Measurements from ENCODE around the gene GRID2. TPM values are rescaled to one million over a fixed set of nuclear protein-coding genes. Genes with fewer than 3 reads are reported as not detected.

GRID2 gene
- total RNA-seq, 6 experiments from 2014 or later = not detected

- Mint-ChIP-seq H3K36me3 (ENCODE audit: low read depth) (no peaks in the 10 kb centered on the region), H3K27me3 (ENCODE audit: insufficient read depth) (no peaks in the 10 kb centered on the region), H3K4me3 (no peak overlapping the region), H3K4me1 (ENCODE audit: low read depth) (no peaks in the 10 kb centered on the region), H3K9me3 (peaks cover 16% of the 10 kb centered on the region), H3K27ac (no peak overlapping the region)
- TF ChIP-seq, protein P1, sequence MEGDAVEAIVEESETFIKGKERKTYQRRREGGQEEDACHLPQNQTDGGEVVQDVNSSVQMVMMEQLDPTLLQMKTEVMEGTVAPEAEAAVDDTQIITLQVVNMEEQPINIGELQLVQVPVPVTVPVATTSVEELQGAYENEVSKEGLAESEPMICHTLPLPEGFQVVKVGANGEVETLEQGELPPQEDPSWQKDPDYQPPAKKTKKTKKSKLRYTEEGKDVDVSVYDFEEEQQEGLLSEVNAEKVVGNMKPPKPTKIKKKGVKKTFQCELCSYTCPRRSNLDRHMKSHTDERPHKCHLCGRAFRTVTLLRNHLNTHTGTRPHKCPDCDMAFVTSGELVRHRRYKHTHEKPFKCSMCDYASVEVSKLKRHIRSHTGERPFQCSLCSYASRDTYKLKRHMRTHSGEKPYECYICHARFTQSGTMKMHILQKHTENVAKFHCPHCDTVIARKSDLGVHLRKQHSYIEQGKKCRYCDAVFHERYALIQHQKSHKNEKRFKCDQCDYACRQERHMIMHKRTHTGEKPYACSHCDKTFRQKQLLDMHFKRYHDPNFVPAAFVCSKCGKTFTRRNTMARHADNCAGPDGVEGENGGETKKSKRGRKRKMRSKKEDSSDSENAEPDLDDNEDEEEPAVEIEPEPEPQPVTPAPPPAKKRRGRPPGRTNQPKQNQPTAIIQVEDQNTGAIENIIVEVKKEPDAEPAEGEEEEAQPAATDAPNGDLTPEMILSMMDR (IDR thresholded peaks at IDR 0.05) = no peak
- DNase-seq = no peak
Measured at GRCh38 chr4:93152491-93152890, 848.7 kb downstream of the GRID2 start.

DNA sequence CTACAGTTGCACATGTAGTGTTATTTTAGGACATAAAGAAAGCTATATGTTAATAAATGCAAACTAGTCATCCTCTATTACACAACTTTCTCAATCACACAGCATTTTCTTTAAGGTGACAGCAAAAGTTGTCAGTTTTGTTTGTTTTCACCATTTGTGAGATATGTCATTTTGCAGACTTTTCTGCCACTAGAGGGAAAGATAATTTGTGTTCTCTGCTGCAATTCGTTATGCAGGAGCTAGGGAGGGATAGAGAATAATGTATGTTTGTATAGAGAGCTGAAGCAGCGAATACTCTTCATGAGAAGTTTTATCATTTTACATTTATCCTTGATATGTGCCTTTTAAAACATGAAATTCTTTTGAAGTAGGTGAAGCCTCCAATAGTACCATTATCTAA, 854.2 kb downstream of the GRID2 start:
- H3K4me3 Mint-ChIP-seq = no peak overlapping the region
- H3K36me3 Mint-ChIP-seq (ENCODE audit: low read depth) = no peaks in the 10 kb centered on the region
- TF ChIP-seq, protein P1 (IDR thresholded peaks at IDR 0.05) = no peak
- H3K27ac Mint-ChIP-seq = no peak overlapping the region
- H3K9me3 Mint-ChIP-seq = peaks cover 39% of the 10 kb centered on the region
- DNase-seq = no peak
- no peaks in the 10 kb centered on the region for H3K4me1 Mint-ChIP-seq (ENCODE audit: low read depth)
- no peaks in the 10 kb centered on the region for H3K27me3 Mint-ChIP-seq (ENCODE audit: insufficient read depth)

- H3K27ac Mint-ChIP-seq = no peak overlapping the region
- DNase-seq = no peak
- no peaks in the 10 kb centered on the region for H3K27me3 Mint-ChIP-seq (ENCODE audit: insufficient read depth)
- H3K4me1 Mint-ChIP-seq (ENCODE audit: low read depth) = no peaks in the 10 kb centered on the region
- H3K36me3 Mint-ChIP-seq (ENCODE audit: low read depth) = no peaks in the 10 kb centered on the region
- peaks cover 5% of the 10 kb centered on the region for H3K9me3 Mint-ChIP-seq
- no peak overlapping the region for H3K4me3 Mint-ChIP-seq
- TF ChIP-seq, protein P1 (IDR thresholded peaks at IDR 0.05) = no peak
Measured at GRCh38 chr4:93168053-93168452, 864.3 kb downstream of the GRID2 start.

DNA sequence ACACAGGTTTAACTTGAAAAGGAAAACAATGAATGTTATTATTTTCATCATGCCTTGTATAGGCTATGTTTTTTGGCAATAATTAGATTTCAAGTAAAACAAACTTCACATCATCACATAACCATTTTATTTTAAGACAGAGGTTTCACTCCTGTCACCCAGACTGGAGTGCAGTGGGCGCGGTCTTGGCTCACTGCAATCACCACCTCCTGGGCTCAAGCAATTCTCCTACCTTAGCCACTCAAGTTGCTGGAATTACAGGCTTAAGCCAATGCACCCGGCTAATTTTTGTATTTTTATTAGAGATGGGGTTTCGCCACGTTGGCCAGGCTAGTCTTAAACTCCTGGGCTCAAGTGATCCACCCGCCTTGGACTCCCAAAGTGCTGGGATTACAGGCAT, 866.2 kb downstream of the GRID2 start:
- DNase-seq = no peak
- peaks cover 15% of the 10 kb centered on the region for H3K9me3 Mint-ChIP-seq
- no peak overlapping the region for H3K4me3 Mint-ChIP-seq
- H3K27me3 Mint-ChIP-seq (ENCODE audit: insufficient read depth) = no peaks in the 10 kb centered on the region
- H3K4me1 Mint-ChIP-seq (ENCODE audit: low read depth) = no peaks in the 10 kb centered on the region
- H3K27ac Mint-ChIP-seq = no peak overlapping the region
- H3K36me3 Mint-ChIP-seq (ENCODE audit: low read depth) = no peaks in the 10 kb centered on the region
- TF ChIP-seq, protein P1 (IDR thresholded peaks at IDR 0.05) = no peak

DNA sequence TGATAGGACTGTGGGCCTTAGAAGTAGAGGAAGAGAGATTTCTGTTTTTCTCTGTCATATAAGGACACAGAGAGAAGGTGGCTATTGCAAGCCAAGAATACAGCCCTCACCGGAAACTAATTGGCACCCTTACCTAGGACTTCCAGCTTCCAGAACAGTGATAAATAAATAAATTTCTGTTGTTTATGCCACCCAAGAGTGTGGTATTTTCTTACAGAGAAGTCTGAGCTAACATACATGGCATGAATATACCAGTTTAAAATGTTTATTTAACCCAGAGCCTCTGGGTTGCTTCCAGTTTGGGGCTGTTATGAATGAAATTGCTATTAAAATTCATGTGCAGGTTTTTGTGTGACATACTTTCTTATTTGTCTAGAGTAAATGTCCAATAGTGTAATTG, 870.8 kb downstream of the GRID2 start:
- Mint-ChIP-seq H3K4me3 (no peak overlapping the region), H3K27me3 (ENCODE audit: insufficient read depth) (no peaks in the 10 kb centered on the region), H3K27ac (no peak overlapping the region), H3K9me3 (peaks cover 36% of the 10 kb centered on the region), H3K4me1 (ENCODE audit: low read depth) (no peaks in the 10 kb centered on the region), H3K36me3 (ENCODE audit: low read depth) (no peaks in the 10 kb centered on the region)
- no peak for DNase-seq
- TF ChIP-seq, protein P1 (IDR thresholded peaks at IDR 0.05) = no peak

DNA sequence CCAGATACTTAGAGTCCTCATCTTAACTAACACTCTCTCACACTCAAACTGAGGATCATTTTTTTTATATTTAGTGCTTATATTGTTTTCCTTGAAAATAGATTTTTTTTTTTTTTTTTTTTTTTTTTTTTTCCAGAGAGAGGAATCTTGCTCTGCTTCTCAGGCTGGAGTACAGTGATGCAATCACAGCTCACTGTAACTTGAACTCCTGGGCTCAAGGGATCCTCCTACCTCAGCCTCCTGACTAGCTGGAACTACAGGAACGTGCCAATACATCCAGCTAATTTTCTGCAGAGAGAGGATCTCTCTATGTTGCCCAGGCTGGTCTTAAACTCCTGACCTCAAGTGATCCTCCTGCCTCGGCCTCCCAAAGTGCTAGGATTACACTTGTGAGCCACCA, 874.5 kb downstream of the GRID2 start:
- TF ChIP-seq, protein P1 (IDR thresholded peaks at IDR 0.05) = no peak
- H3K4me3 Mint-ChIP-seq = no peak overlapping the region
- no peak overlapping the region for H3K27ac Mint-ChIP-seq
- H3K4me1 Mint-ChIP-seq (ENCODE audit: low read depth) = no peaks in the 10 kb centered on the region
- no peak for DNase-seq
- H3K27me3 Mint-ChIP-seq (ENCODE audit: insufficient read depth) = no peaks in the 10 kb centered on the region
- H3K9me3 Mint-ChIP-seq = peaks cover 53% of the 10 kb centered on the region
- no peaks in the 10 kb centered on the region for H3K36me3 Mint-ChIP-seq (ENCODE audit: low read depth)
